ENCODE measurements around the gene GTF2F1. TPM values are rescaled to one million over a fixed set of nuclear protein-coding genes. Genes with fewer than 3 reads are reported as not detected.
A peak's percentile ranks its signal among the peaks of the same experiment; 100 is the strongest.

The GTF2F1 gene
- polyA plus RNA-seq, 4 donors, result 63.2 to 101 (median 64.7) TPM

DNA sequence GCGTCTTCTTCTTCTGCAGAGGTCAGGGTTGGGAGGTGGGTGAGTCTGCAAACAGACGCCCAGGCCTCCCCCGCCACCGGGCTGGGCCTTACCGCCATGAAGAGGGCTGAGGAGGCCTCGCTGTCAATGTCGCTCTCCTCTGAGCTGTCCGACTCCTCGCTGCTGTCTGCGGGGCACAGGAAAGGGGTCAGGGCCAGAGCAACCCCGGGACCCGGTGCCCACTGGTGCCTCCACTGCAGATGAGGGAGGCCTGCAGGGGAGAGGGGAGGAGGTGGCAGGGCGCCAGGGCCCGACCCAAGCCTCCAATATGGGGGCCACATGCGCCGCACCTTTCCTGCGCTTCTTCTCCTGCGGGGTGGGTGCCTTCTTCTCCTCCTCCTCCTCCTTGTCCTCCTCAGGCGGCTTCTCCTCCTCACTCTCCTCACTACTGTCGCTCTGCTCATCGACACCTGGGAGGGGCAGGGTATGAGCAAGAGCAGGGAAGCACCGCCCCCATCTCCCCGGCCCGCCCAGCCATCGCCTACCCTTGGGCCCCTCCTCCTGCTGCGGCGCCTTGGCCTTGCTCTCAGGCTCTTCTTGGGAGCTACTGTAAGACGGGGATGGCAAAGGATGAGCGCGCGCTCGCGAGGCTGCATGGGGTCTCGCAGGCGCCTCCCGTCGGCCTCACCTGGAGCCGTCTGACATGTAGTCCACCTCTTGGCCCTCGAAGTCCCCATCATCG is 11.8 kb downstream of the GTF2F1 start:
- FAIRE-seq (no peak), DNase-seq (peak in 1 of 2 donors; percentile 57)
- 96 to 98% (median 98%) methylated on average over 35 to 40 of the region's 40 CpGs for WGBS, 3 donors
- Histone ChIP-seq H3K9me3 (ENCODE audit: control insufficient read depth in 2 of 2, insufficient read depth in 1 of 2, low read depth in 1 of 2, low read length in 1 of 2) (peaks cover 0 to 11% of the 10 kb centered on the region in 2 donors), H3K4me3 (ENCODE audit: low read depth in 1 of 3, low read length in 3 of 3) (no peak overlapping the region), H3K36me3 (ENCODE audit: control insufficient read depth in 3 of 3, insufficient read depth in 2 of 3, low read depth in 1 of 3, low read length in 3 of 3) (peaks cover 19 to 84% (median 27%) of the 10 kb centered on the region in 3 donors), H3K4me1 (ENCODE audit: control insufficient read depth in 3 of 3, insufficient read depth in 2 of 3, low read depth in 1 of 3, low read length in 2 of 3) (no peaks in the 10 kb centered on the region), H3K27me3 (ENCODE audit: control insufficient read depth in 3 of 3, insufficient read depth in 3 of 3, low read length in 3 of 3) (no peaks in the 10 kb centered on the region), H3K27ac (ENCODE audit: low read depth in 1 of 3, low read length in 2 of 3) (no peak overlapping the region)

DNA sequence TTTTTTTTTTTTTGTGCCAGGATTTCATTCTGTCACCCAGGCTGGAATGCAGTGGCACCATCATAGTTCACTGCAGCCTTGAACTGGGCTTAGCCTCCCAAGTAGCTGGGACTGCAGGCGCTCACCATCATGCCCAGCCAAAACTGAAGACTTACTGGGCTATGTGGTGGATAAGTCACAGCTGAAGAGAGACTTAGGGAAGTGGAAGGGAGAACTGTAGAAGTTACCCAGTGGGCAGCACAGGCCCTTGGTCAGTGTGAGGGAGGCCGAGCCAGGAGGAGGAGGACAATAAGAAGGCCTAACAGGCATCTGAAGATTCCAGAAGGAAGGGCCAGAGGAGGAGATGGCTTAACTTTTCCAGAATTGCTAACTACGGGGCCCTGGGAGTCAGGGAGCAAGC is 13.2 kb downstream of the GTF2F1 start:
- H3K4me1 ChIP-seq (ENCODE audit: control insufficient read depth in 3 of 3, insufficient read depth in 2 of 3, low read depth in 1 of 3, low read length in 2 of 3), result no peaks in the 10 kb centered on the region
- H3K4me3 ChIP-seq (ENCODE audit: low read depth in 1 of 3, low read length in 3 of 3), result no peak overlapping the region
- DNase-seq (no peak), FAIRE-seq (no peak)
- H3K9me3 ChIP-seq (ENCODE audit: control insufficient read depth in 2 of 2, insufficient read depth in 1 of 2, low read depth in 1 of 2, low read length in 1 of 2), result peaks cover 0 to 11% of the 10 kb centered on the region in 2 donors
- H3K36me3 ChIP-seq (ENCODE audit: control insufficient read depth in 3 of 3, insufficient read depth in 2 of 3, low read depth in 1 of 3, low read length in 3 of 3), result peaks cover 19 to 89% (median 28%) of the 10 kb centered on the region in 3 donors
- 88 to 100% (median 96%) methylated on average over 3 of the region's 3 CpGs for WGBS, 3 donors
- no peaks in the 10 kb centered on the region for H3K27me3 ChIP-seq (ENCODE audit: control insufficient read depth in 3 of 3, insufficient read depth in 3 of 3, low read length in 3 of 3)
- no peak overlapping the region for H3K27ac ChIP-seq (ENCODE audit: low read depth in 1 of 3, low read length in 2 of 3)

DNA sequence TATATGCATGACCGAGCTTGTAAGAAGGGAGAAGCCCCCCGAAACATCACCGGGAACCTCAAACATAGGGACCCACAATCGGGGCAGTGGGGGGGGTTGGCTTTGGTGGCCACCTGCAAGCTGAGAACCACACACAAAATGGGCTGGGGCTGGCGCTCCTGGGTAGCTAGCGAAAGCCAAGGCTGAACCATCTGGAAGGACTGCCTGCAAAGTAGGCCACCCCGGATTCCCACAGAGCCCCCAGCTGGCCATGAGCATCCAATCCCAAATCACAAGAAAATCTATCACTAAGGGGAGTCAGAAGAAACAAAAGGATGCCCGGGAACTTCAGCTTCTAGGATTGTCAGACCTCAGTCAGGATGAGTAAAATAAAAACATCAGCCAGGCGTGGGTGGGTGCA is 14.5 kb downstream of the GTF2F1 start:
- no peak overlapping the region for H3K4me3 ChIP-seq (ENCODE audit: low read depth in 1 of 3, low read length in 3 of 3)
- H3K36me3 ChIP-seq (ENCODE audit: control insufficient read depth in 3 of 3, insufficient read depth in 2 of 3, low read depth in 1 of 3, low read length in 3 of 3), result peaks cover 18 to 84% (median 27%) of the 10 kb centered on the region in 3 donors
- WGBS, 3 donors, result 85% methylated on average over 9 of the region's 9 CpGs
- H3K9me3 ChIP-seq (ENCODE audit: control insufficient read depth in 2 of 2, insufficient read depth in 1 of 2, low read depth in 1 of 2, low read length in 1 of 2), result peaks cover 0 to 11% of the 10 kb centered on the region in 2 donors
- peaks cover 0 to 8% (median 0%) of the 10 kb centered on the region in 3 donors for H3K4me1 ChIP-seq (ENCODE audit: control insufficient read depth in 3 of 3, insufficient read depth in 2 of 3, low read depth in 1 of 3, low read length in 2 of 3)
- FAIRE-seq (no peak), DNase-seq (no peak)
- H3K27ac ChIP-seq (ENCODE audit: low read depth in 1 of 3, low read length in 2 of 3), result no peak overlapping the region
- no peaks in the 10 kb centered on the region for H3K27me3 ChIP-seq (ENCODE audit: control insufficient read depth in 3 of 3, insufficient read depth in 3 of 3, low read length in 3 of 3)

DNA sequence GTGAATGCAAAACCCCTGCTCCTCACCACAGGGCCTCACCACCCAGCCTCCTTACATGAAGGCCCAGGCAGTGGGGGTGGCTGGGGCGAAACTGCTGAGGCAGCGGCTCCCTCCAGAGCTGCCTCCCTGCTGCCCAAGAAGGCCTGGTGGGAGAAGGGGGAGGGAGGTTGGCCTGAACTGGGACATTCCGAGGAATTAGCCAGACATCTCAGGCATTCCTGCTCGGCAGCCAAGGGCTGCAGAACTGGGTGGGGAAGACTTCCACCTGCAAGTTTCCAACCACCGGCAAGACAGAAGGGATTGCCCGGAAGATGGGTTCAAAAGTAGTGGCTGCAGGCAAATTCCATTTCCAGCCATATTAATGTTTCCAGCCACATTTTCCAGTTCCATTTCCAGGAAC is 14.9 kb downstream of the GTF2F1 start:
- H3K27ac ChIP-seq (ENCODE audit: low read depth in 1 of 3, low read length in 2 of 3), result no peak overlapping the region
- DNase-seq (no peak), FAIRE-seq (no peak)
- peaks cover 0 to 11% of the 10 kb centered on the region in 2 donors for H3K9me3 ChIP-seq (ENCODE audit: control insufficient read depth in 2 of 2, insufficient read depth in 1 of 2, low read depth in 1 of 2, low read length in 1 of 2)
- H3K27me3 ChIP-seq (ENCODE audit: control insufficient read depth in 3 of 3, insufficient read depth in 3 of 3, low read length in 3 of 3), result no peaks in the 10 kb centered on the region
- WGBS, 3 donors, result 65 to 80% (median 76%) methylated on average over 6 of the region's 6 CpGs
- peaks cover 15 to 80% (median 23%) of the 10 kb centered on the region in 3 donors for H3K36me3 ChIP-seq (ENCODE audit: control insufficient read depth in 3 of 3, insufficient read depth in 2 of 3, low read depth in 1 of 3, low read length in 3 of 3)
- no peak overlapping the region for H3K4me3 ChIP-seq (ENCODE audit: low read depth in 1 of 3, low read length in 3 of 3)
- H3K4me1 ChIP-seq (ENCODE audit: control insufficient read depth in 3 of 3, insufficient read depth in 2 of 3, low read depth in 1 of 3, low read length in 2 of 3), result peaks cover 0 to 8% (median 0%) of the 10 kb centered on the region in 3 donors

DNA sequence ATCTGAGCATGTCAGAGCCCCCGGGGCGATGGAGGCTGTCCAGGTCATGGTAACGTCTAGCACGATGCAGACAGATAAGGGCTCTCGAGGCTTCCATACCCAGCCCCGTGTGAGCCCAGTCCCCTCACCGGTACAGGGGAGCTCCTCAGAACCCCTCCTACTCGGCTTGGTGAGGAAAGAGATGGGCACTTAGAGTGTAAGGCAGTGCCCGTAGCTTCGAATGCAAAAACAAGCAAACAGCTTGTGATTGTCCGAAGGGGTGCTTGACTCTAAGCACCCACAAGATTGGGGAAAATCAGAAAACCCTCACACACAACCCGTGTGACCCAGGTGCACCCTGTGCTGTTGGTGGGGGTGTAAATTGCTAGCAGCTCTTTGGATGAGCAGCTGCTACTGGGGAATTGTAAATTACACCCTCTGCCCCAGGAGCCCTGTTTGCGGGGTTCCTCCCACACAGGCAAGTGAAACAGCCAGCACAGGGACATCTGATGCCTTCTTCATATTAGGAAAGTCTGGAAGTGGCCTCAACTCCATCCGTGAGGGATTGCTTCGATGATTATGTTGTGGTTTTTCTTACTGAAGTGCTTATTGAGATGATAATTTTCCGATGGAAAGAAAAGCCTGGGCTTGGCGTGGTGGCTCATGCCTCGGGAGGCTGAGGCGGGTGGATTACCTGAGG is 16.3 kb downstream of the GTF2F1 start:
- H3K9me3 ChIP-seq (ENCODE audit: control insufficient read depth in 2 of 2, insufficient read depth in 1 of 2, low read depth in 1 of 2, low read length in 1 of 2), result peaks cover 0 to 11% of the 10 kb centered on the region in 2 donors
- FAIRE-seq, result no peak
- H3K27ac ChIP-seq (ENCODE audit: low read depth in 1 of 3, low read length in 2 of 3), result no peak overlapping the region
- peaks cover 15 to 68% (median 20%) of the 10 kb centered on the region in 3 donors for H3K36me3 ChIP-seq (ENCODE audit: control insufficient read depth in 3 of 3, insufficient read depth in 2 of 3, low read depth in 1 of 3, low read length in 3 of 3)
- peaks cover 0 to 8% (median 0%) of the 10 kb centered on the region in 3 donors for H3K4me1 ChIP-seq (ENCODE audit: control insufficient read depth in 3 of 3, insufficient read depth in 2 of 3, low read depth in 1 of 3, low read length in 2 of 3)
- WGBS, 3 donors, result 75 to 80% (median 78%) methylated on average over 19 of the region's 19 CpGs
- H3K4me3 ChIP-seq (ENCODE audit: low read depth in 1 of 3, low read length in 3 of 3), result no peak overlapping the region
- no peak for DNase-seq
- H3K27me3 ChIP-seq (ENCODE audit: control insufficient read depth in 3 of 3, insufficient read depth in 3 of 3, low read length in 3 of 3), result no peaks in the 10 kb centered on the region

DNA sequence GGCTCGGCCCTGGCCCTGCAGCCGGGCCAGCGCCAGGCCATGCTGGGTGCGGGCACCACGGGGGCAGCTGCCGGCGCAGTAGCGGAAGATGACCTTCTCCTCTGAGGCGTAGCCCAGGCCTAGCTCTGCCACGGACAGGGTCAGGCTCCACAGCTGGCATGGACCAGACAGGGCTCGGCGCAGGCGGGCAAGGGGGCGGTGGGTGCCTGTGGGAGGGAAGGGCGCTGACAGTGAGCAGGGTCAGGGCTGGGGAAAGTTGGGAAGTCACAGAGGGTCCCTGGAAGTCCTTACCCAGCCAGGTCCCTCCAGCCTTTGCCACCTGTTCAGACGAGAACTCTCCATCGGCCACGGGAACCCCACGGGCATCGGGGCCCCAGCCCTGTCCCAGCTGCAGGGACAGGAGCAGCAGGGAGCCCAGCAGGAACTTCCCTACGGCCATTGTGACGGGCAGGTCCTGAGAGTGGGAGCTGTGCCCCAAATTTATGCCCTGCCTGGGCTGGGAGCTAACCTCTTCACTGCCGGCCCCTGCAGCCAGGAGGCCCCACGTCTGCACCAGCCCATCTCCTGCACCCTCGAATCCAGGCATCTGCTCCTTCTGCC is 17.5 kb downstream of the GTF2F1 start, which contains the start of gene PSPN:
PSPN (minus strand) TSS at position 523 of the 600 bp plus-strand sequence; CDS start at position 439, 84 bp downstream.
- 87 to 89% (median 87%) methylated on average over 21 to 25 of the region's 25 CpGs for WGBS, 3 donors
- H3K4me3 ChIP-seq (ENCODE audit: low read depth in 1 of 3, low read length in 3 of 3), result no peak within 1 kb of the TSS
- peaks cover 0 to 9% of the 10 kb centered on the region in 2 donors for H3K9me3 ChIP-seq (ENCODE audit: control insufficient read depth in 2 of 2, insufficient read depth in 1 of 2, low read depth in 1 of 2, low read length in 1 of 2)
- no peak for FAIRE-seq
- no peak within 1 kb of the TSS for H3K27ac ChIP-seq (ENCODE audit: low read depth in 1 of 3, low read length in 2 of 3)
- H3K4me1 ChIP-seq (ENCODE audit: control insufficient read depth in 3 of 3, insufficient read depth in 2 of 3, low read depth in 1 of 3, low read length in 2 of 3), result peaks cover 0 to 8% (median 0%) of the 10 kb centered on the region in 3 donors
- H3K36me3 ChIP-seq (ENCODE audit: control insufficient read depth in 3 of 3, insufficient read depth in 2 of 3, low read depth in 1 of 3, low read length in 3 of 3), result peaks cover 6 to 56% (median 14%) of the 10 kb centered on the region in 3 donors
- H3K27me3 ChIP-seq (ENCODE audit: control insufficient read depth in 3 of 3, insufficient read depth in 3 of 3, low read length in 3 of 3), result no peaks in the 10 kb centered on the region
- no peak for DNase-seq

DNA sequence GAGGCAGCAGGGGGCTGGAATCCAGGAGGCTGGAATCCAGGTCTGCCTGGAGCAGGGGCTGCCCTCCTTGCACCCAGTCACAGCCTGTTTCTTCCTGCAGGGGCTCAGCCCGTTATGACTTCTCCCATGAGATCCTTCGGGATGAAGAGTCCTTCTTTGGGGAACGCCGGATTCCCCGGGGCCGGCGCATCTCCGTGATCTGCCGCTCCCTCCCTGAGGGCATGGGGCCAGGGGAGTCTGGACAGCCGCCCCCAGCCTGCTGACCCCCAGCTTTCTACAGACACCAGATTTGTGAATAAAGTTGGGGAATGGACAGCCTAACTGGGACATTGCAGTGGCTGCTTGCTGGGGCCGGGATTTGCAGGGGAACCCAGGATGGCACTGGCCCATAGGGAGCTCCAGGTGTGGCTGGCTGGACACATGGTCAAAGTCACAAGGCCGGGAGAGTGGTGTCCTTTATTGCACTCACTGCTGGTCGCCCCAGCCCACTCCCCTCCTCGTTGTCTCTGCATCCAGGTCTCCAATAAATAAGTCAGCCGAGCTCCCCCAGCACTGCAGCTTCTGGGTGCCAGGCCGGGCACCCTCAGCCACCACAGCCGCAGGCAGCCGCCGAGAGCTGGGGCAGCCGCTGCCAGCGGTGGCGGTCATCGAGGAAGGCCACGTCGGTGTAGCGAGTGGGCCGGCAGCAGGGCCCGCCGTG is 18.1 kb downstream of the GTF2F1 start:
- Histone ChIP-seq H3K4me3 (ENCODE audit: low read depth in 1 of 3, low read length in 3 of 3) (no peak overlapping the region), H3K27ac (ENCODE audit: low read depth in 1 of 3, low read length in 2 of 3) (no peak overlapping the region), H3K9me3 (ENCODE audit: control insufficient read depth in 2 of 2, insufficient read depth in 1 of 2, low read depth in 1 of 2, low read length in 1 of 2) (peaks cover 0 to 2% of the 10 kb centered on the region in 2 donors), H3K36me3 (ENCODE audit: control insufficient read depth in 3 of 3, insufficient read depth in 2 of 3, low read depth in 1 of 3, low read length in 3 of 3) (peaks cover 3 to 50% (median 8%) of the 10 kb centered on the region in 3 donors), H3K27me3 (ENCODE audit: control insufficient read depth in 3 of 3, insufficient read depth in 3 of 3, low read length in 3 of 3) (no peaks in the 10 kb centered on the region), H3K4me1 (ENCODE audit: control insufficient read depth in 3 of 3, insufficient read depth in 2 of 3, low read depth in 1 of 3, low read length in 2 of 3) (peaks cover 0 to 8% (median 0%) of the 10 kb centered on the region in 3 donors)
- DNase-seq (no peak), FAIRE-seq (no peak)
- WGBS, 3 donors, result 87 to 91% (median 90%) methylated on average over 20 to 29 of the region's 29 CpGs

All from small intestine (tissue), 7 donors.